Measurements from ENCODE around the gene SLC30A10. TPM values are rescaled to one million over a fixed set of nuclear protein-coding genes. Genes with fewer than 3 reads are reported as not detected.

The SLC30A10 gene
- total and polyA plus RNA-seq, 2 of the 13 experiments (the other 11 are each of a cell fraction or from before 2014, with no cell fraction given) = 20.9 to 30.2 TPM

DNA sequence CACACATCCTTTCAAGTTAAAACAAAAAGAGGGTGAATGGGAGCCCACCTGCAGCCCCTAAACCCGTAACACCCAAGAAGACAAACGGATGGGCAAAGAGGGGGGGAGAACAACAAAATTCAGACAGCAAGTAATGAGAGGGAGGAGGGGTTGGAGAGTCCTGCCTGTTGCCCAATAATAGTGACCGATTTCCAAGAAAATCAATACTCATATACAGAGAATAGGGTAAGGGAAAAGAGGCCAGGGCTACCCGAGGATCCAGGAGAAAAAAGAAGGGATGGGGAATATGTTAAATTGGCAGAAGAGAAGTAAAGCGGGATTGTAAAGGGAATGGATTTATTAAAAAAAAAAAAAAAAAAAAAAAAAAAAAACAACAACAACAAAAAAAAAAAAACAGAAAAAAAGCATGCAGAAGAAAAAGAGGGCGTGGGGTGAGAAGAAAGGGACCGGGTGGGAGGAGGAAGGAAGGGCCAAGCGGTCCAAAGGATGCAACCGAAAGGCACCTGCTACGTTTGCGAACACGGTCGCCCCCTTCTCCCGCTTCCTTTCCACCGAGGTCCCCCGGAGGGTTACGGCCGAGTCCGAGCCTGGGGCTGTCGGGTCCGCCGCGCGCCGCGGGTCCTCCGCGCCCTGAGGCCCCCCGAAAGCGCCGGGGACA, 930 bp downstream of the SLC30A10 start:
- Histone ChIP-seq H3K27ac (ENCODE audit: extremely low read length, insufficient read depth, low read length) (peak overlapping the region; percentile 84), H3K4me1 (ENCODE audit: insufficient read depth, low read length) (peaks cover 73% of the 10 kb centered on the region), H3K27me3 (ENCODE audit: control insufficient read depth in 1 of 2, insufficient read depth in 2 of 2, low read length in 2 of 2) (no peaks in the 10 kb centered on the region; a peak in 1 of 5 replicates), H3K9me3 (ENCODE audit: low read length) (no peaks in the 10 kb centered on the region), H3K79me2 (ENCODE audit: insufficient read depth, low read length) (peaks cover 13% of the 10 kb centered on the region), H3K36me3 (replicated peaks in 1 of 2; ENCODE audit: control insufficient read depth in 1 of 2, insufficient read depth in 2 of 2, low read length in 2 of 2) (peaks cover 1 to 20% of the 10 kb centered on the region in 2 experiments; a peak in 4 of 5 replicates), H4K20me1 (ENCODE audit: insufficient read depth, low read length) (no peaks in the 10 kb centered on the region), H3K9ac (ENCODE audit: insufficient read depth, low read depth, low read length) (peak overlapping the region; percentile 79), H2AFZ (ENCODE audit: low read length) (no peak overlapping the region), H3K4me3 (replicated peaks in 1 of 3; ENCODE audit: insufficient read depth in 1 of 3, low read depth in 2 of 3, low read length in 3 of 3) (peak overlapping the region; percentile 71 to 90 (median 81)), H3K4me2 (ENCODE audit: low read depth, low read length) (peak overlapping the region; percentile 86)
- BruUV-seq (replicated peaks) = TSS peak; percentile 67
- intact Hi-C loops (cut with micrococcal nuclease; ENCODE audit: unreplicated experiment) (loop anchor here (2.0 to 10.0 kb wide), 2 partner anchors 45 to 93 kb away; no protein-coding TSS in a partner anchor), in situ Hi-C loops (cut with HindIII; ENCODE audit: extremely low pct_ligation_motif_present, low pct_unique_long_range_greater_than_20kb) (no loop called here)
- FAIRE-seq = no peak
- under 1% methylated on average over 15 of the region's 31 CpGs for WGBS (ENCODE audit: low lambda C conversion rate)
- no peak for DNase-seq (ENCODE audit: low spot score)
- CTCF ChIA-PET (ENCODE audit: low intra/inter-chr PET ratio, low total read pairs) = no interaction called here
- POLR2A ChIA-PET = interaction anchor here (0.8 to 1.7 kb wide), 7 partner anchors 15 to 119 kb away, joined by 3 to 15 read pairs (median 3); partner anchors contain the start of gene EPRS1
- ATAC-seq = peak; percentile 14; the same call in 2 of the 3 replicates
- TF ChIP-seq, protein P1, sequence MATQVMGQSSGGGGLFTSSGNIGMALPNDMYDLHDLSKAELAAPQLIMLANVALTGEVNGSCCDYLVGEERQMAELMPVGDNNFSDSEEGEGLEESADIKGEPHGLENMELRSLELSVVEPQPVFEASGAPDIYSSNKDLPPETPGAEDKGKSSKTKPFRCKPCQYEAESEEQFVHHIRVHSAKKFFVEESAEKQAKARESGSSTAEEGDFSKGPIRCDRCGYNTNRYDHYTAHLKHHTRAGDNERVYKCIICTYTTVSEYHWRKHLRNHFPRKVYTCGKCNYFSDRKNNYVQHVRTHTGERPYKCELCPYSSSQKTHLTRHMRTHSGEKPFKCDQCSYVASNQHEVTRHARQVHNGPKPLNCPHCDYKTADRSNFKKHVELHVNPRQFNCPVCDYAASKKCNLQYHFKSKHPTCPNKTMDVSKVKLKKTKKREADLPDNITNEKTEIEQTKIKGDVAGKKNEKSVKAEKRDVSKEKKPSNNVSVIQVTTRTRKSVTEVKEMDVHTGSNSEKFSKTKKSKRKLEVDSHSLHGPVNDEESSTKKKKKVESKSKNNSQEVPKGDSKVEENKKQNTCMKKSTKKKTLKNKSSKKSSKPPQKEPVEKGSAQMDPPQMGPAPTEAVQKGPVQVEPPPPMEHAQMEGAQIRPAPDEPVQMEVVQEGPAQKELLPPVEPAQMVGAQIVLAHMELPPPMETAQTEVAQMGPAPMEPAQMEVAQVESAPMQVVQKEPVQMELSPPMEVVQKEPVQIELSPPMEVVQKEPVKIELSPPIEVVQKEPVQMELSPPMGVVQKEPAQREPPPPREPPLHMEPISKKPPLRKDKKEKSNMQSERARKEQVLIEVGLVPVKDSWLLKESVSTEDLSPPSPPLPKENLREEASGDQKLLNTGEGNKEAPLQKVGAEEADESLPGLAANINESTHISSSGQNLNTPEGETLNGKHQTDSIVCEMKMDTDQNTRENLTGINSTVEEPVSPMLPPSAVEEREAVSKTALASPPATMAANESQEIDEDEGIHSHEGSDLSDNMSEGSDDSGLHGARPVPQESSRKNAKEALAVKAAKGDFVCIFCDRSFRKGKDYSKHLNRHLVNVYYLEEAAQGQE (IDR thresholded peaks at IDR 0.05; ENCODE audit: borderline replicate concordance in 1 of 2, low read depth in 1 of 2, low read length in 2 of 2) = peak in 1 of 2 experiments; percentile 28; a peak in 1 of 4 replicates
- TF ChIP-seq, protein P2, sequence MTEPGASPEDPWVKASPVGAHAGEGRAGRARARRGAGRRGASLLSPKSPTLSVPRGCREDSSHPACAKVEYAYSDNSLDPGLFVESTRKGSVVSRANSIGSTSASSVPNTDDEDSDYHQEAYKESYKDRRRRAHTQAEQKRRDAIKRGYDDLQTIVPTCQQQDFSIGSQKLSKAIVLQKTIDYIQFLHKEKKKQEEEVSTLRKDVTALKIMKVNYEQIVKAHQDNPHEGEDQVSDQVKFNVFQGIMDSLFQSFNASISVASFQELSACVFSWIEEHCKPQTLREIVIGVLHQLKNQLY (CRISPR knock-in tag; IDR thresholded peaks at IDR 0.05) = no peak
- TF ChIP-seq MEIS1 (CRISPR knock-in tag; IDR thresholded peaks at IDR 0.05; ENCODE audit: borderline replicate concordance) = 0 out of 2 replicates have a peak, but pooled peaks have one; percentile 3
- no peak for TF ChIP-seq ZNF770 (CRISPR knock-in tag; IDR thresholded peaks at IDR 0.05)
- no peak for TF ChIP-seq ASH2L (IDR thresholded peaks at IDR 0.05; ENCODE audit: insufficient read length, low read depth, low read length)
- 0 out of 4 replicates have a peak, but pooled peaks of 1 of the 2 experiments have one; percentile 16 for TF ChIP-seq KLF16 (CRISPR knock-in tag; IDR thresholded peaks at IDR 0.05)
- TF ChIP-seq, protein P3, sequence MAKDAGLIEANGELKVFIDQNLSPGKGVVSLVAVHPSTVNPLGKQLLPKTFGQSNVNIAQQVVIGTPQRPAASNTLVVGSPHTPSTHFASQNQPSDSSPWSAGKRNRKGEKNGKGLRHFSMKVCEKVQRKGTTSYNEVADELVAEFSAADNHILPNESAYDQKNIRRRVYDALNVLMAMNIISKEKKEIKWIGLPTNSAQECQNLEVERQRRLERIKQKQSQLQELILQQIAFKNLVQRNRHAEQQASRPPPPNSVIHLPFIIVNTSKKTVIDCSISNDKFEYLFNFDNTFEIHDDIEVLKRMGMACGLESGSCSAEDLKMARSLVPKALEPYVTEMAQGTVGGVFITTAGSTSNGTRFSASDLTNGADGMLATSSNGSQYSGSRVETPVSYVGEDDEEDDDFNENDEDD (CRISPR knock-in tag; IDR thresholded peaks at IDR 0.05; ENCODE audit: borderline replicate concordance) = no peak
- no peak for TF ChIP-seq ZNF570 (CRISPR knock-in tag; IDR thresholded peaks at IDR 0.05; ENCODE audit: borderline replicate concordance)
- TF ChIP-seq BCL6 (CRISPR knock-in tag; IDR thresholded peaks at IDR 0.05) = peak; percentile 89
- no peak for TF ChIP-seq MXD1 (CRISPR knock-in tag; IDR thresholded peaks at IDR 0.05)
- peak; percentile 56; the same call in 1 of the 2 replicates for TF ChIP-seq KAT2B (IDR thresholded peaks at IDR 0.05; ENCODE audit: borderline replicate concordance, low read depth, low read length)
- no peak for TF ChIP-seq SIX4 (CRISPR knock-in tag; IDR thresholded peaks at IDR 0.05)
- no peak for TF ChIP-seq ZNF749 (CRISPR knock-in tag; IDR thresholded peaks at IDR 0.05; ENCODE audit: borderline replicate concordance)
- no peak for TF ChIP-seq ATF1 (CRISPR knock-in tag; IDR thresholded peaks at IDR 0.05)
